ENCODE data around the gene SLC39A3. TPM values are rescaled to one million over a fixed set of nuclear protein-coding genes. Genes with fewer than 3 reads are reported as not detected.
A peak's percentile ranks its signal among the peaks of the same experiment; 100 is the strongest.

Gene SLC39A3
- total RNA-seq, 1 donor from 2014 or later: 34.3 TPM

GRCh38 chr19:2685204-2685704 is 54.6 kb downstream of the SLC39A3 start:
- CTCF ChIA-PET: interaction anchor here (0.5 to 2.0 kb wide), 3 partner anchors 11 to 64 kb away, joined by 3 to 6 read pairs (median 4); no protein-coding TSS in a partner anchor
- no peak for DNase-seq
- Mint-ChIP-seq H3K9me3 (peaks cover 3% of the 10 kb centered on the region), H3K4me1 (peaks cover 56% of the 10 kb centered on the region), H3K27ac (peak overlapping the region; percentile 76), H3K27me3 (no peaks in the 10 kb centered on the region), H3K4me3 (no peak overlapping the region), H3K36me3 (ENCODE audit: low read depth) (peaks cover 52% of the 10 kb centered on the region)
- TF ChIP-seq CTCF (IDR thresholded peaks at IDR 0.05): no peak
- no peak for ATAC-seq (ENCODE audit: low read depth)
- POLR2A ChIA-PET: interaction anchor here (0.7 to 10.6 kb wide), 4 partner anchors 10 to 35 kb away, joined by 5 to 176 read pairs (median 7); partner anchors contain the start of gene GNG7
- intact Hi-C loops (cut with micrococcal nuclease): no loop called here

GRCh38 chr19:2683430-2684003 is 56.3 kb downstream of the SLC39A3 start:
- Mint-ChIP-seq H3K36me3 (ENCODE audit: low read depth) (peaks cover 54% of the 10 kb centered on the region), H3K27ac (peak overlapping the region; percentile 98), H3K9me3 (peaks cover 6% of the 10 kb centered on the region), H3K4me1 (peaks cover 65% of the 10 kb centered on the region), H3K27me3 (no peaks in the 10 kb centered on the region), H3K4me3 (no peak overlapping the region)
- no peak for TF ChIP-seq CTCF (IDR thresholded peaks at IDR 0.05)
- POLR2A ChIA-PET: interaction anchor here (1.0 to 10.6 kb wide), 5 partner anchors 10 to 207 kb away, joined by 3 to 176 read pairs (median 6); partner anchors contain the start of genes GADD45B and GNG7
- intact Hi-C loops (cut with micrococcal nuclease): no loop called here
- DNase-seq (no peak), ATAC-seq (ENCODE audit: low read depth) (no peak)
- CTCF ChIA-PET: interaction anchor here (1.1 to 1.6 kb wide), 3 partner anchors 10 to 66 kb away, joined by 3 to 6 read pairs (median 4); no protein-coding TSS in a partner anchor

Other genes starting within 250 kb of the SLC39A3 start
- gene GNG7, start 37.3 kb downstream of the SLC39A3 start, total RNA-seq: 34.8 and 35.4 TPM in 2 replicates
- 6.4 and 7.7 TPM in 2 replicates for gene DIRAS1, start 18.6 kb downstream of the SLC39A3 start, total RNA-seq
- gene SGTA, start 43.3 kb upstream of the SLC39A3 start, total RNA-seq: 45.6 and 47.3 TPM in 2 replicates
- gene THOP1, start 45.5 kb upstream of the SLC39A3 start, total RNA-seq: 101 and 104 TPM in 2 replicates
- 2.7 and 3.1 TPM in 2 replicates for gene ZNF554, start 79.9 kb upstream of the SLC39A3 start, total RNA-seq
- gene ZNF555, start 101.5 kb upstream of the SLC39A3 start, total RNA-seq: 7.4 and 8.4 TPM in 2 replicates
- gene ZNF556, start 127.3 kb upstream of the SLC39A3 start, total RNA-seq: not detected in 2 replicates
- 4.6 and 5.3 TPM in 2 replicates for gene ZNF57, start 160.9 kb upstream of the SLC39A3 start, total RNA-seq
- 5.2 and 6.7 TPM in 2 replicates for gene ZNF77, start 205.0 kb upstream of the SLC39A3 start, total RNA-seq
- 0.42 and 0.93 TPM in 2 replicates for gene TLE6, start 237.5 kb upstream of the SLC39A3 start, total RNA-seq

Data from activated B cell treated with CpG ODN at 0.5 μM for 24 hours (primary cell).